Testis (tissue), 2 donors: ENCODE measurements around the gene CFAP91.

Experiments
- POLR2A ChIP-seq: fragments of 450-650 bp; IDR thresholded peaks from one replicate; pipeline ENCODE4 v1.6.1; 2017; ENCODE audit warnings: antibody characterized with exemption, mild to moderate bottlenecking, moderate library complexity
- TF ChIP-seq, protein P1 (sequence below), 3 experiments: fragments of 450-650 bp in 2 of 3; fragments of 200-600 bp in 1 of 3; sonication (generic) in 1 of 3; IDR thresholded peaks; one replicate each; pipeline ENCODE4 v1.5.1; 2016 to 2019; ENCODE audit warnings: antibody characterized with exemption in 3 of 3, mild to moderate bottlenecking in 2 of 3, moderate library complexity in 1 of 3

DNA sequence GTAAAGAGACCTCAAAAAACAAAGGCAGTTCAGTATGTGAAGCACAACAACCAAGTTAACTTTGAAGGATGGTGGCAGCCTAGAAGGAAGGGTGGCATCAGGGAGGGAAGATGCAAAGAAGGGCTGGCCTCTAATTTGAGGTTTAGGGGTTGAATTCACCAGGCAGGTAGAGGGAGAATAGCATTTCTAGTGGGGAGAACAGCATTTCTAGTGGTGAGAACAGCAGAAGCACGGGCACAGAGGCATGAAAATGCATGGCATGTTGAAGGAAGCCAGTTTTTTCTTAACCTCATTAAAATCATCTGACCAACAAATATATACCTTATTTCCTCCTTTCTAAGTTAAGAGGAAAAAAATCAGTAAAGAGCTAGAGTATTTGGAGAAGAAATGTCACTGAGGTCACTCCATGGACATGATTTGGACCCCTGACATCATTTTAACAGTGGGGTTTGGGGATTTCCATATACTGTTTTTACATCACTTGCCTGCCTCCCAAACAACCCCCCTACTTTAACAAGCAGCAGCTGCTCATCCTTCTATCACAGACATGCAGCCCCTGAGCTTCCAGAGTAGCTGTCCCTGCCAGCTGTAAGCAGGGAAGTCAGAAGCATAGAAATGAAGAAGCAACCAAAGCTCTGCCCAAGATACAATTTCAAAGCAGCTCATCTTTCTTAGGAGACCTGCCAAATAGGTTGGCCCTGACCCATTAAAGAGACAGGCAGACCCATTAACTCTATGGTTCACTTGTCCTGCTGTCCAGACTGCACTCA, 40.0 kb upstream of the CFAP91 start:
- no peak for TF ChIP-seq POLR2A
- TF ChIP-seq, protein P1, sequence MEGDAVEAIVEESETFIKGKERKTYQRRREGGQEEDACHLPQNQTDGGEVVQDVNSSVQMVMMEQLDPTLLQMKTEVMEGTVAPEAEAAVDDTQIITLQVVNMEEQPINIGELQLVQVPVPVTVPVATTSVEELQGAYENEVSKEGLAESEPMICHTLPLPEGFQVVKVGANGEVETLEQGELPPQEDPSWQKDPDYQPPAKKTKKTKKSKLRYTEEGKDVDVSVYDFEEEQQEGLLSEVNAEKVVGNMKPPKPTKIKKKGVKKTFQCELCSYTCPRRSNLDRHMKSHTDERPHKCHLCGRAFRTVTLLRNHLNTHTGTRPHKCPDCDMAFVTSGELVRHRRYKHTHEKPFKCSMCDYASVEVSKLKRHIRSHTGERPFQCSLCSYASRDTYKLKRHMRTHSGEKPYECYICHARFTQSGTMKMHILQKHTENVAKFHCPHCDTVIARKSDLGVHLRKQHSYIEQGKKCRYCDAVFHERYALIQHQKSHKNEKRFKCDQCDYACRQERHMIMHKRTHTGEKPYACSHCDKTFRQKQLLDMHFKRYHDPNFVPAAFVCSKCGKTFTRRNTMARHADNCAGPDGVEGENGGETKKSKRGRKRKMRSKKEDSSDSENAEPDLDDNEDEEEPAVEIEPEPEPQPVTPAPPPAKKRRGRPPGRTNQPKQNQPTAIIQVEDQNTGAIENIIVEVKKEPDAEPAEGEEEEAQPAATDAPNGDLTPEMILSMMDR (IDR thresholded peaks at IDR 0.05) = no peak
